H9 (cell line): ENCODE results near the gene NR3C2. TPM values are rescaled to one million over a fixed set of nuclear protein-coding genes. Genes with fewer than 3 reads are reported as not detected.

Source experiments
- DNase-seq: peaks from one replicate; pipeline ENCODE4 v3.0.0-alpha.2; 2017
- H2AFZ ChIP-seq: one replicate; pipeline ENCODE4 v1.6.1; 2013; ENCODE audit warnings: mild to moderate bottlenecking, low read length, control low read depth, moderate library complexity
- H2AK5ac ChIP-seq: 2 replicates; pipeline ENCODE4 v1.6.1; 2013; ENCODE audit warnings: low read length, control low read depth, mixed read lengths; ENCODE audit not compliant: insufficient read length
- H2BK120ac ChIP-seq: one replicate; pipeline ENCODE4 v1.6.1; 2013; ENCODE audit warnings: low read depth, mild to moderate bottlenecking, low read length, control low read depth, inconsistent platforms; ENCODE audit not compliant: poor library complexity, severe bottlenecking
- H2BK12ac ChIP-seq: 2 replicates; pipeline ENCODE4 v1.6.1; 2013; ENCODE audit warnings: low read length, control low read depth, mixed read lengths, low read depth; ENCODE audit not compliant: insufficient read length
- H2BK15ac ChIP-seq: 2 replicates; pipeline ENCODE4 v1.6.1; 2013; ENCODE audit warnings: low read depth, low read length, control low read depth
- H2BK20ac ChIP-seq: one replicate; pipeline ENCODE4 v1.6.1; 2013; ENCODE audit warnings: low read depth, mild to moderate bottlenecking, low read length, control low read depth, inconsistent platforms; ENCODE audit not compliant: poor library complexity, severe bottlenecking
- H2BK5ac ChIP-seq: 2 replicates; pipeline ENCODE4 v1.6.1; 2013; ENCODE audit warnings: low read length, control low read depth, mixed read lengths; ENCODE audit not compliant: insufficient read length
- H3K14ac ChIP-seq: 2 replicates; pipeline ENCODE4 v1.6.1; 2013; ENCODE audit warnings: low read length, control low read depth; ENCODE audit not compliant: insufficient read depth
- H3K18ac ChIP-seq: 2 replicates; pipeline ENCODE4 v1.6.1; 2013; ENCODE audit warnings: low read depth, mild to moderate bottlenecking, mixed read lengths, low read length, control low read depth; ENCODE audit not compliant: insufficient read length
- H3K23ac ChIP-seq: 2 replicates; pipeline ENCODE4 v1.6.1; 2013; ENCODE audit warnings: low read length, control low read depth, mixed read lengths, low read depth; ENCODE audit not compliant: insufficient read length
- H3K23me2 ChIP-seq: 2 replicates; pipeline ENCODE4 v1.6.1; 2013; ENCODE audit warnings: low read depth, mild to moderate bottlenecking, mixed read lengths, low read length, control low read depth; ENCODE audit not compliant: insufficient read length, poor library complexity, severe bottlenecking
- H3K27ac ChIP-seq: 2 replicates; pipeline ENCODE4 v1.5.1; 2013; ENCODE audit warnings: low read length, control low read depth, mixed read lengths, low read depth; ENCODE audit not compliant: insufficient read length
- H3K27me3 ChIP-seq: 2 replicates; pipeline ENCODE4 v1.6.1; 2013; ENCODE audit warnings: low read length, control low read depth, inconsistent platforms; ENCODE audit not compliant: insufficient read depth
- H3K4ac ChIP-seq: 2 replicates; pipeline ENCODE4 v1.6.1; 2013; ENCODE audit warnings: low read depth, mild to moderate bottlenecking, control low read depth, inconsistent platforms, low read length, moderate library complexity
- H3K4me1 ChIP-seq: 2 replicates; pipeline ENCODE4 v1.6.1; 2013; ENCODE audit warnings: low read length, control low read depth, inconsistent platforms; ENCODE audit not compliant: insufficient read depth
- H3K4me2 ChIP-seq: 2 replicates; pipeline ENCODE4 v1.6.1; 2013; ENCODE audit warnings: low read length, control low read depth, mixed read lengths; ENCODE audit not compliant: insufficient read length, insufficient read depth
- H3K56ac ChIP-seq: 2 replicates; pipeline ENCODE4 v1.6.1; 2013; ENCODE audit warnings: low read depth, mild to moderate bottlenecking, mixed read lengths, low read length, control low read depth; ENCODE audit not compliant: insufficient read length
- H3K79me1 ChIP-seq: 2 replicates; pipeline ENCODE4 v1.6.1; 2013; ENCODE audit warnings: low read depth, mild to moderate bottlenecking, moderate library complexity, low read length, control low read depth, inconsistent platforms; ENCODE audit not compliant: insufficient read depth, poor library complexity, severe bottlenecking
- H3K79me2 ChIP-seq: 2 replicates; pipeline ENCODE4 v1.6.1; 2013; ENCODE audit warnings: low read length, control low read depth, inconsistent platforms; ENCODE audit not compliant: insufficient read depth
- H3K9ac ChIP-seq: 2 replicates; pipeline ENCODE4 v1.6.1; 2013; ENCODE audit warnings: low read length, control low read depth, mixed read lengths; ENCODE audit not compliant: insufficient read length; ENCODE audit errors: extremely low read depth
- H3K9me3 ChIP-seq: one replicate; pipeline ENCODE4 v1.6.1; 2013; ENCODE audit warnings: low read depth, low read length, inconsistent platforms; ENCODE audit not compliant: control insufficient read depth
- H3T11ph ChIP-seq: one replicate; pipeline ENCODE4 v1.6.1; 2013; ENCODE audit warnings: mild to moderate bottlenecking, low read length, control low read depth, inconsistent platforms
- H4K20me1 ChIP-seq: one replicate; pipeline ENCODE4 v1.6.1; 2013; ENCODE audit not compliant: control insufficient read depth, insufficient read length, insufficient read depth
- H4K5ac ChIP-seq: 2 replicates; pipeline ENCODE4 v1.6.1; 2013; ENCODE audit warnings: low read depth, mild to moderate bottlenecking, mixed read lengths, low read length, control low read depth; ENCODE audit not compliant: insufficient read length
- H4K8ac ChIP-seq: replicated peaks from 2 replicates; pipeline ENCODE4 v1.6.1; 2013; ENCODE audit warnings: low read length, control low read depth, mixed read lengths, low read depth; ENCODE audit not compliant: insufficient read length
- H4K91ac ChIP-seq: 2 replicates; pipeline ENCODE4 v1.6.1; 2013; ENCODE audit warnings: low read depth, mild to moderate bottlenecking, moderate library complexity, mixed read lengths, low read length, control low read depth; ENCODE audit not compliant: insufficient read length
- H3K27ac Mint-ChIP-seq, 3 experiments: 2 replicates in 2 of 3; 3 replicates in 1 of 3; pipeline ENCODE4 v1.8.0; 2020 to 2021; ENCODE audit warnings: mixed read lengths in 3 of 3, mild to moderate bottlenecking in 1 of 3, moderate library complexity in 1 of 3
- H3K27me3 Mint-ChIP-seq: 2 replicates; pipeline ENCODE4 v1.8.0; 2021; ENCODE audit warnings: low read depth, mild to moderate bottlenecking, moderate library complexity, mixed read lengths
- H3K36me3 Mint-ChIP-seq, 3 experiments: 2 replicates in 2 of 3; 3 replicates in 1 of 3; pipeline ENCODE4 v1.8.0; 2020 to 2021; ENCODE audit warnings: low read depth in 3 of 3, mixed read lengths in 3 of 3; ENCODE audit not compliant: insufficient read depth in 1 of 3
- H3K4me1 Mint-ChIP-seq, 2 experiments: 2 replicates each; pipeline ENCODE4 v1.8.0; 2020; ENCODE audit warnings: mixed read lengths in 2 of 2
- H3K4me3 Mint-ChIP-seq, 2 experiments: 2 replicates in 1 of 2; 3 replicates in 1 of 2; pipeline ENCODE4 v1.8.0; 2020 to 2021; ENCODE audit warnings: mild to moderate bottlenecking in 2 of 2, mixed read lengths in 2 of 2, moderate library complexity in 1 of 2
- H3K9me3 Mint-ChIP-seq, 2 experiments: 2 replicates in 1 of 2; 3 replicates in 1 of 2; pipeline ENCODE4 v1.8.0; 2020; ENCODE audit warnings: mild to moderate bottlenecking in 2 of 2, mixed read lengths in 2 of 2, moderate library complexity in 1 of 2
- WGBS: extraction: QIAGEN DNeasy Blood & Tissue Kit; methylation state at CpG from one replicate; pipeline ENCODE4 v1.1.7; 2013; ENCODE audit warnings: missing lambda C conversion rate, low lambda C conversion rate, mixed read lengths; ENCODE audit not compliant: insufficient read length; ENCODE audit errors: extremely low coverage; 5-methylcytosine and 5-hydroxymethylcytosine counted together
- total RNA-seq: library from RNA; stranded (reverse); gene quantifications from 2 replicates; pipeline ENCODE4 v1.2.1, GENCODE V29; 2021
- TF ChIP-seq, protein P1 (sequence below): fragments of 200-600 bp; sonication (generic); conservative IDR thresholded peaks from 3 replicates; pipeline ENCODE4 v1.8.0; 2021; ENCODE audit warnings: antibody characterized with exemption, mild to moderate bottlenecking

NR3C2 gene
- total RNA-seq, 1 experiment from 2014 or later: 1.4 TPM

DNA sequence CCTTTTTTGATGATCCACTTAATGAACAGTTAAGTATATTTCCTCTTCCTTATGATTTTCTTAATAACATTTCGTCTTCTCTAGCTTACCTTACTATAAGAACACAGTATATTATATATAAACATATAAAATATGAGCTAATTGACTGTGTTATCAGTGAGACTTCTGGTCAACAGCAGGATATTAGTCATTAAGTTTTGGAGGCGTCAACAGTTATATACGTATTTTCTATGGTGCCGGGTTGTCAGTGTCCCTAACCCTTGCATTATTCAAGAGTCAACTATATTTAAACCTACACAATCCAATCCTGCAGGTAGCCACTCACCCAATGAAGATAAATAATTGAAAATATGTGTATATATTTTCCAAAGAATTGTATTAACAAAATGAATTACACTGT lies 88.0 kb downstream of the NR3C2 start:
- Histone ChIP-seq H3K4me1 (no peaks in the 10 kb centered on the region), H4K20me1 (no peaks in the 10 kb centered on the region), H3K23me2 (no peaks in the 10 kb centered on the region), H2BK12ac (no peak overlapping the region), H3K9me3 (no peaks in the 10 kb centered on the region), H3K23ac (no peak overlapping the region), H2BK120ac (no peak overlapping the region), H2BK15ac (no peak overlapping the region), H3T11ph (no peak overlapping the region), H2AK5ac (no peak overlapping the region), H4K91ac (no peak overlapping the region), H3K79me2 (no peaks in the 10 kb centered on the region), H3K18ac (no peak overlapping the region), H3K4ac (no peak overlapping the region), H4K8ac (no peak overlapping the region), H3K14ac (no peak overlapping the region), H3K27me3 (no peaks in the 10 kb centered on the region), H3K79me1 (no peaks in the 10 kb centered on the region), H4K5ac (no peak overlapping the region), H3K56ac (no peak overlapping the region), H3K27ac (no peak overlapping the region), H3K9ac (no peak overlapping the region), H2BK5ac (no peak overlapping the region), H2AFZ (no peak overlapping the region), H2BK20ac (no peak overlapping the region), H3K4me2 (no peak overlapping the region)
- Mint-ChIP-seq H3K9me3 (no peaks in the 10 kb centered on the region), H3K4me3 (no peak overlapping the region), H3K27me3 (no peaks in the 10 kb centered on the region), H3K27ac (no peak overlapping the region), H3K4me1 (no peaks in the 10 kb centered on the region), H3K36me3 (no peaks in the 10 kb centered on the region)
- TF ChIP-seq, protein P1, sequence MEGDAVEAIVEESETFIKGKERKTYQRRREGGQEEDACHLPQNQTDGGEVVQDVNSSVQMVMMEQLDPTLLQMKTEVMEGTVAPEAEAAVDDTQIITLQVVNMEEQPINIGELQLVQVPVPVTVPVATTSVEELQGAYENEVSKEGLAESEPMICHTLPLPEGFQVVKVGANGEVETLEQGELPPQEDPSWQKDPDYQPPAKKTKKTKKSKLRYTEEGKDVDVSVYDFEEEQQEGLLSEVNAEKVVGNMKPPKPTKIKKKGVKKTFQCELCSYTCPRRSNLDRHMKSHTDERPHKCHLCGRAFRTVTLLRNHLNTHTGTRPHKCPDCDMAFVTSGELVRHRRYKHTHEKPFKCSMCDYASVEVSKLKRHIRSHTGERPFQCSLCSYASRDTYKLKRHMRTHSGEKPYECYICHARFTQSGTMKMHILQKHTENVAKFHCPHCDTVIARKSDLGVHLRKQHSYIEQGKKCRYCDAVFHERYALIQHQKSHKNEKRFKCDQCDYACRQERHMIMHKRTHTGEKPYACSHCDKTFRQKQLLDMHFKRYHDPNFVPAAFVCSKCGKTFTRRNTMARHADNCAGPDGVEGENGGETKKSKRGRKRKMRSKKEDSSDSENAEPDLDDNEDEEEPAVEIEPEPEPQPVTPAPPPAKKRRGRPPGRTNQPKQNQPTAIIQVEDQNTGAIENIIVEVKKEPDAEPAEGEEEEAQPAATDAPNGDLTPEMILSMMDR: no peak
- WGBS: no CpG with 5 or more reads among the region's 4 CpGs
- no peak for DNase-seq
